WERI-Rb-1 (cell line): ENCODE measurements around the gene CHST13.

ENCODE experiments used
- DNase-seq: peaks from one replicate; pipeline ENCODE4 v3.0.0-alpha.2; 2020
- H3K27ac ChIP-seq: fragments of 250-450 bp; sonication (Bioruptor Pico); 2 replicates; pipeline ENCODE4 v1.5.1; 2020; ENCODE audit warnings: mild to moderate bottlenecking, moderate library complexity
- H3K27me3 ChIP-seq: fragments of 250-450 bp; sonication (Bioruptor Pico); 2 replicates; pipeline ENCODE4 v1.5.1; 2021; ENCODE audit warnings: mild to moderate bottlenecking, low read depth, moderate library complexity; ENCODE audit not compliant: insufficient read depth, severe bottlenecking
- H3K36me3 ChIP-seq: fragments of 250-450 bp; sonication (Bioruptor Pico); 2 replicates; pipeline ENCODE4 v1.5.1; 2020; ENCODE audit warnings: mild to moderate bottlenecking, moderate library complexity
- H3K4me3 ChIP-seq: 2 replicates; pipeline ENCODE4 v1.5.1; 2011; ENCODE audit warnings: low read depth, mild to moderate bottlenecking, control low read depth, low read length
- H3K9me3 ChIP-seq: fragments of 250-450 bp; sonication (Bioruptor Pico); 2 replicates; pipeline ENCODE4 v1.5.1; 2021; ENCODE audit warnings: mild to moderate bottlenecking, moderate library complexity; ENCODE audit not compliant: severe bottlenecking
- CTCF ChIP-seq: IDR thresholded peaks from 2 replicates; pipeline ENCODE4 v1.5.1; 2011; ENCODE audit warnings: low read depth, mild to moderate bottlenecking, control low read depth, inconsistent platforms, low read length

The CHST13 gene

DNA sequence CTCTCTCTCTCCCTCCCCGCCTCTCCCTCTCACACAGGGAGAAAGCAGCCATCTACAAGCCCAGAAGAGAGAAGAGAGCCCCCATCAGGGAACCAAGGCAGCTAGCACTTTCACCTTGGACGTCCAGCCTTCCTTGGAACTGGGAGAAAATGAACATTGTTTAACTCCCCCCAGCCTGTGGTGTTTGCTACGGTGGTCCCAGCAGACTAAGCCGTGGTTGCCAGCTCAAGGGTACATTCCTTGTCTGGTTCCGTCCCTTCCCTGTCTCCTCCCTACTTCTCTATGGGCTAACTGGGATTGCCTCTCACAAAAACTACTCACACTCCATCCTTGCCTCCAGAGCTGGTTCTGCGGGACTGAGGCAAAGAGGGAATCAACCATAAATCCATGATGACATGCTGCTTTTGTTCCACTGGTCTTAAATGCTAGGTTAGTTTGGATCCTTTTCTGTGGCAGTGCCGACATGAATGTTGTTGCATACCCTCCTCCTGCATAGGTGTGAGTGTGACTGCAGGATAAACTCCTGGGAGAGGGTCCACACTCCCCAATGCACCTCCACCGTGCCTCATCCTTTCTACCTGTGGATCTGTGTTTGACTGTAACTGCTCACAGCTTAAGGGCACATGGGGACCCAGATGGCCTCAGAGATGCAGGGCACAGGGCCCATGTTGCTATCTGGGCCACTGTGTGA, 22.7 kb downstream of the CHST13 start:
- no peaks in the 10 kb centered on the region for H3K27me3 ChIP-seq
- no peak for TF ChIP-seq CTCF
- no peaks in the 10 kb centered on the region for H3K9me3 ChIP-seq
- H3K36me3 ChIP-seq, result no peaks in the 10 kb centered on the region
- DNase-seq, result peak; percentile 10
- H3K4me3 ChIP-seq, result no peak overlapping the region
- no peak overlapping the region for H3K27ac ChIP-seq

GRCh38 chr3:126547721-126548120, 23.8 kb downstream of the CHST13 start:
- DNase-seq, result peak; percentile 5
- no peak for TF ChIP-seq CTCF
- H3K4me3 ChIP-seq, result no peak overlapping the region
- no peaks in the 10 kb centered on the region for H3K36me3 ChIP-seq
- H3K27me3 ChIP-seq, result no peaks in the 10 kb centered on the region
- no peak overlapping the region for H3K27ac ChIP-seq
- no peaks in the 10 kb centered on the region for H3K9me3 ChIP-seq

GRCh38 chr3:126548556-126549466, 24.9 kb downstream of the CHST13 start:
- no peaks in the 10 kb centered on the region for H3K36me3 ChIP-seq
- DNase-seq, result peak; percentile 4
- no peak overlapping the region for H3K27ac ChIP-seq
- TF ChIP-seq CTCF, result no peak
- no peak overlapping the region for H3K4me3 ChIP-seq
- H3K9me3 ChIP-seq, result no peaks in the 10 kb centered on the region
- no peaks in the 10 kb centered on the region for H3K27me3 ChIP-seq

GRCh38 chr3:126549861-126550487, 26.0 kb downstream of the CHST13 start:
- H3K4me3 ChIP-seq, result no peak overlapping the region
- H3K9me3 ChIP-seq, result no peaks in the 10 kb centered on the region
- H3K36me3 ChIP-seq, result no peaks in the 10 kb centered on the region
- TF ChIP-seq CTCF, result no peak
- no peak overlapping the region for H3K27ac ChIP-seq
- DNase-seq, result peak; percentile 4
- H3K27me3 ChIP-seq, result no peaks in the 10 kb centered on the region

- Histone ChIP-seq H3K36me3 (no peaks in the 10 kb centered on the region), H3K27me3 (no peaks in the 10 kb centered on the region), H3K27ac (no peak overlapping the region), H3K9me3 (no peaks in the 10 kb centered on the region), H3K4me3 (no peak overlapping the region)
- TF ChIP-seq CTCF, result no peak
- DNase-seq, result peak; percentile 3
Observed at GRCh38 chr3:126550488-126551051, 26.6 kb downstream of the CHST13 start.
